SK-N-SH (cell line): ENCODE data around the gene THSD4. TPM values are rescaled to one million over a fixed set of nuclear protein-coding genes. Genes with fewer than 3 reads are reported as not detected.
A peak's percentile ranks its signal among the peaks of the same experiment; 100 is the strongest.

ENCODE experiments used
- CTCF ChIA-PET: fragments of 300-600, 350-600 bp; formaldehyde crosslinking; extraction: SDS; loops from one replicate; lab custom pipeline; 2021; lab: Yijun Ruan, JAX
- POLR2A ChIA-PET: fragments of 350-600 bp; sonication (Branson Sonifier 250); formaldehyde crosslinking; extraction: SDS; loops from one replicate; lab custom pipeline; 2020; ENCODE audit warnings: antibody characterized with exemption, inconsistent platforms; lab: Yijun Ruan, JAX
- DNase-seq: peaks from one replicate; pipeline ENCODE4 v3.0.0; 2012
- H2AFZ ChIP-seq: fragments of 200-600 bp; sonication (generic); 2 replicates; pipeline ENCODE4 v1.8.1; 2016; ENCODE audit warnings: antibody characterized with exemption, mild to moderate bottlenecking, low read depth
- H3F3A ChIP-seq: fragments of 200-600 bp; sonication (generic); replicated peaks from 2 replicates; pipeline ENCODE3; 2016; ENCODE audit warnings: antibody characterized with exemption, mild to moderate bottlenecking; ENCODE audit not compliant: insufficient read depth
- H3K27ac ChIP-seq, 2 experiments: fragments of 200-500 bp in 1 of 2; fragments of 200-600 bp in 1 of 2; sonication (Bioruptor generic) in 1 of 2; sonication (generic), shearing (Covaris generic) in 1 of 2; 2 replicates each; pipeline versions ENCODE4 v1.5.1 to v1.6.1; 2014 to 2016; ENCODE audit warnings: low read depth in 2 of 2, inconsistent platforms in 1 of 2, low read length in 1 of 2, mild to moderate bottlenecking in 1 of 2, mixed read lengths in 1 of 2
- H3K27me3 ChIP-seq: fragments of 200-600 bp; sonication (generic), shearing (Covaris generic); 2 replicates; pipeline ENCODE4 v1.6.1; 2016; ENCODE audit warnings: mixed run types; ENCODE audit not compliant: insufficient read depth
- H3K36me3 ChIP-seq, 2 experiments: fragments of 200-500 bp in 1 of 2; fragments of 200-600 bp in 1 of 2; sonication (Bioruptor generic) in 1 of 2; sonication (generic) in 1 of 2; replicated peaks in 1 of 2; 2 replicates each; pipeline versions ENCODE3 to v1.5.1; 2014 to 2016; ENCODE audit warnings: low read length in 1 of 2, mild to moderate bottlenecking in 1 of 2; ENCODE audit not compliant: insufficient read depth in 2 of 2, control insufficient read depth in 1 of 2
- H3K4me1 ChIP-seq, 2 experiments: fragments of 200-500 bp in 1 of 2; fragments of 200-600 bp in 1 of 2; sonication (Bioruptor generic) in 1 of 2; sonication (generic), shearing (Covaris generic) in 1 of 2; 2 replicates each; pipeline versions ENCODE4 v1.5.1 to v1.6.1; 2014 to 2016; ENCODE audit warnings: low read depth in 1 of 2, low read length in 1 of 2, mixed run types in 1 of 2; ENCODE audit not compliant: insufficient read depth in 2 of 2, control insufficient read depth in 1 of 2
- H3K4me2 ChIP-seq: fragments of 200-600 bp; sonication (generic), shearing (Covaris generic); 2 replicates; pipeline ENCODE4 v1.6.1; 2017; ENCODE audit warnings: mixed run types
- H3K4me3 ChIP-seq, 2 experiments: fragments of 200-500 bp in 1 of 2; fragments of 200-600 bp in 1 of 2; sonication (Bioruptor generic) in 1 of 2; sonication (generic), shearing (Covaris generic) in 1 of 2; 2 replicates each; pipeline versions ENCODE4 v1.5.1 to v1.8.1; 2014 to 2016; ENCODE audit warnings: low read depth in 2 of 2, inconsistent platforms in 1 of 2, low read length in 1 of 2, mild to moderate bottlenecking in 1 of 2, mixed read lengths in 1 of 2, moderate library complexity in 1 of 2
- H3K79me2 ChIP-seq: fragments of 200-600 bp; sonication (generic); 2 replicates; pipeline ENCODE4 v1.8.1; 2017; ENCODE audit warnings: mild to moderate bottlenecking; ENCODE audit not compliant: insufficient read depth
- H3K9ac ChIP-seq: fragments of 200-600 bp; sonication (generic); 2 replicates; pipeline ENCODE4 v1.6.1; 2017; ENCODE audit warnings: mixed run types
- H3K9me2 ChIP-seq: fragments of 200-600 bp; sonication (generic); 2 replicates; pipeline ENCODE4 v1.6.1; 2017; ENCODE audit warnings: mixed run types
- H3K9me3 ChIP-seq: fragments of 200-600 bp; sonication (generic); 2 replicates; pipeline ENCODE4 v1.6.1; 2017; ENCODE audit warnings: mixed run types, mild to moderate bottlenecking, moderate library complexity
- H4K20me1 ChIP-seq: fragments of 200-600 bp; sonication (generic); 2 replicates; pipeline ENCODE4 v1.6.1; 2017; ENCODE audit warnings: mild to moderate bottlenecking, mixed run types; ENCODE audit not compliant: insufficient read depth
- ELF1 ChIP-seq: IDR thresholded peaks from 2 replicates; pipeline ENCODE4 v1.4.0; 2012
- EP300 ChIP-seq, 2 experiments: IDR thresholded peaks; 2 replicates each; pipeline versions ENCODE4 v1.4.0 to v1.6.1; 2012; ENCODE audit warnings: borderline replicate concordance in 1 of 2, low read depth in 1 of 2, low read length in 1 of 2
- FOSL2 ChIP-seq: IDR thresholded peaks from 2 replicates; pipeline ENCODE4 v1.4.0; 2012; ENCODE audit warnings: low read depth, mild to moderate bottlenecking, moderate library complexity, borderline replicate concordance
- GATA2 ChIP-seq: sonication (generic); formaldehyde crosslinking; IDR thresholded peaks from 2 replicates; pipeline ENCODE4 v1.5.0; 2020; ENCODE audit warnings: mild to moderate bottlenecking, missing genetic modification reagents
- NFIC ChIP-seq: IDR thresholded peaks from 2 replicates; pipeline ENCODE4 v1.4.0; 2012; ENCODE audit warnings: borderline replicate concordance
- NRF1 ChIP-seq: IDR thresholded peaks from 2 replicates; pipeline ENCODE4 v1.6.1; 2012; ENCODE audit warnings: low read depth, mild to moderate bottlenecking, low read length
- POLR2AphosphoS5 ChIP-seq: IDR thresholded peaks from 2 replicates; pipeline ENCODE4 v1.6.1; 2012; ENCODE audit warnings: low read depth, low read length
- RCOR1 ChIP-seq: fragments of 150-350 bp; IDR thresholded peaks from 2 replicates; pipeline ENCODE4 v1.6.1; 2017; ENCODE audit warnings: antibody characterized with exemption, low read length
- RXRA ChIP-seq: IDR thresholded peaks from 2 replicates; pipeline ENCODE4 v1.4.0; 2012; ENCODE audit warnings: low read depth, mild to moderate bottlenecking, borderline replicate concordance
- TAF1 ChIP-seq: IDR thresholded peaks from 2 replicates; pipeline ENCODE4 v1.6.1; 2012; ENCODE audit warnings: low read depth, mild to moderate bottlenecking, low read length, moderate library complexity, borderline replicate concordance
- TEAD4 ChIP-seq: IDR thresholded peaks from 2 replicates; pipeline ENCODE4 v1.4.0; 2012; ENCODE audit warnings: mild to moderate bottlenecking, borderline replicate concordance; ENCODE audit not compliant: insufficient read depth
- WGBS: methylation state at CpG from one replicate; pipeline ENCODE4 v1.1.6; 2017; ENCODE audit warnings: low lambda C conversion rate; 5-methylcytosine and 5-hydroxymethylcytosine counted together
- polyA plus RNA-seq, 3 experiments: library from polyadenylated mRNA; depleted of rRNA; stranded (reverse); fragments of >200 nt; gene quantifications; 2 replicates each; pipeline ENCODE4 v1.2.3, GENCODE V29; 2012
- TF ChIP-seq, protein P1 (sequence below): IDR thresholded peaks from 2 replicates; pipeline ENCODE4 v1.4.0; 2012; ENCODE audit warnings: low read depth
- TF ChIP-seq, protein P2 (sequence below): IDR thresholded peaks from 2 replicates; pipeline ENCODE4 v1.4.0; 2012; ENCODE audit warnings: low read depth, borderline replicate concordance
- TF ChIP-seq, protein P3 (sequence below): fragments of 150-350 bp; IDR thresholded peaks from 2 replicates; pipeline ENCODE4 v1.6.1; 2017; ENCODE audit warnings: antibody characterized with exemption, low read length, low read depth, borderline replicate concordance
- TF ChIP-seq, protein P4 (sequence below): IDR thresholded peaks from 2 replicates; pipeline ENCODE4 v1.4.0; 2012; ENCODE audit warnings: low read depth, borderline replicate concordance
- TF ChIP-seq, protein P5 (sequence below): fragments of 200-600 bp; sonication (generic); IDR thresholded peaks from 2 replicates; pipeline ENCODE4 v1.6.1; 2017; ENCODE audit warnings: antibody characterized with exemption, mild to moderate bottlenecking, moderate library complexity

The THSD4 gene
- polyA plus RNA-seq, 1 of the 3 experiments (the other 2 are of a cell fraction): 79.1 TPM

DNA sequence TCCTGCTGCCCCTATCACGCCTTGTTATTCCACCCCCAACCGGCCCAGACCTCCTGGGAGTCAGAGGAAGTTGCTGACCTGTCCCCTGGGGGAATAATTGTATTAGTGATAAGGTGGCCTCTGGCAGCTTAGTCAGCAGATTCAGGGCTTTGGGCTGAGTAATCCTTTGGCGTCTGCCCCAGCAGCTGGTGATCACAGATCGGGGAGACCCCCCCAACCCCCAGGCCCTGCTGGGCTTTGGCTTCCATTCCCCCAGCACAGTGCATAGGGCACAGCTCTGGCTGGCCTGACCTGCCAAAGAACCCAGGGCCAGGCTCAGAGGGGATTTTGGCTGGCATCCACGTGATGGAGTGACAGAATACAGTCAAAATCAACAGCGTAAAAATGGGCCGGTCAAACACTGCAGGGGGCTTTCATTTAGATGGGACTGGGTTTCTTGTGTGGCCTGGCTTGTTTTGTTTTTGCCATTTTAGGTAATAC lies 691.2 kb downstream of the THSD4 start (continued):
- TF ChIP-seq, protein P1, sequence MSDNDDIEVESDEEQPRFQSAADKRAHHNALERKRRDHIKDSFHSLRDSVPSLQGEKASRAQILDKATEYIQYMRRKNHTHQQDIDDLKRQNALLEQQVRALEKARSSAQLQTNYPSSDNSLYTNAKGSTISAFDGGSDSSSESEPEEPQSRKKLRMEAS: peak; percentile 46; the same call in 1 of the 2 replicates
- TF ChIP-seq, protein P2, sequence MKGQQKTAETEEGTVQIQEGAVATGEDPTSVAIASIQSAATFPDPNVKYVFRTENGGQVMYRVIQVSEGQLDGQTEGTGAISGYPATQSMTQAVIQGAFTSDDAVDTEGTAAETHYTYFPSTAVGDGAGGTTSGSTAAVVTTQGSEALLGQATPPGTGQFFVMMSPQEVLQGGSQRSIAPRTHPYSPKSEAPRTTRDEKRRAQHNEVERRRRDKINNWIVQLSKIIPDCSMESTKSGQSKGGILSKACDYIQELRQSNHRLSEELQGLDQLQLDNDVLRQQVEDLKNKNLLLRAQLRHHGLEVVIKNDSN: no peak
- TF ChIP-seq TAF1: no peak
- 0 out of 2 replicates have a peak, but pooled peaks have one; percentile 37 for TF ChIP-seq TEAD4
- peak; percentile 48; the same call in 1 of the 2 replicates for TF ChIP-seq RXRA
- no peak for TF ChIP-seq GATA2
- no peak for TF ChIP-seq POLR2AphosphoS5
- TF ChIP-seq NRF1: no peak
- peak; percentile 79 for TF ChIP-seq NFIC
- TF ChIP-seq, protein P3, sequence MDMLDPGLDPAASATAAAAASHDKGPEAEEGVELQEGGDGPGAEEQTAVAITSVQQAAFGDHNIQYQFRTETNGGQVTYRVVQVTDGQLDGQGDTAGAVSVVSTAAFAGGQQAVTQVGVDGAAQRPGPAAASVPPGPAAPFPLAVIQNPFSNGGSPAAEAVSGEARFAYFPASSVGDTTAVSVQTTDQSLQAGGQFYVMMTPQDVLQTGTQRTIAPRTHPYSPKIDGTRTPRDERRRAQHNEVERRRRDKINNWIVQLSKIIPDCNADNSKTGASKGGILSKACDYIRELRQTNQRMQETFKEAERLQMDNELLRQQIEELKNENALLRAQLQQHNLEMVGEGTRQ: no peak
- TF ChIP-seq FOSL2: 0 out of 2 replicates have a peak, but pooled peaks have one; percentile 32
- TF ChIP-seq, protein P4, sequence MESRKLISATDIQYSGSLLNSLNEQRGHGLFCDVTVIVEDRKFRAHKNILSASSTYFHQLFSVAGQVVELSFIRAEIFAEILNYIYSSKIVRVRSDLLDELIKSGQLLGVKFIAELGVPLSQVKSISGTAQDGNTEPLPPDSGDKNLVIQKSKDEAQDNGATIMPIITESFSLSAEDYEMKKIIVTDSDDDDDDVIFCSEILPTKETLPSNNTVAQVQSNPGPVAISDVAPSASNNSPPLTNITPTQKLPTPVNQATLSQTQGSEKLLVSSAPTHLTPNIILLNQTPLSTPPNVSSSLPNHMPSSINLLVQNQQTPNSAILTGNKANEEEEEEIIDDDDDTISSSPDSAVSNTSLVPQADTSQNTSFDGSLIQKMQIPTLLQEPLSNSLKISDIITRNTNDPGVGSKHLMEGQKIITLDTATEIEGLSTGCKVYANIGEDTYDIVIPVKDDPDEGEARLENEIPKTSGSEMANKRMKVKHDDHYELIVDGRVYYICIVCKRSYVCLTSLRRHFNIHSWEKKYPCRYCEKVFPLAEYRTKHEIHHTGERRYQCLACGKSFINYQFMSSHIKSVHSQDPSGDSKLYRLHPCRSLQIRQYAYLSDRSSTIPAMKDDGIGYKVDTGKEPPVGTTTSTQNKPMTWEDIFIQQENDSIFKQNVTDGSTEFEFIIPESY: no peak
- no peak for TF ChIP-seq ELF1
- TF ChIP-seq EP300 (IDR thresholded peaks at IDR 0.05; ENCODE audit: borderline replicate concordance in 1 of 2, low read depth in 1 of 2, low read length in 1 of 2): peak; percentile 21 to 44; a peak in 2 of 4 replicates
- TF ChIP-seq RCOR1: peak; percentile 19; the same call in 1 of the 2 replicates

DNA sequence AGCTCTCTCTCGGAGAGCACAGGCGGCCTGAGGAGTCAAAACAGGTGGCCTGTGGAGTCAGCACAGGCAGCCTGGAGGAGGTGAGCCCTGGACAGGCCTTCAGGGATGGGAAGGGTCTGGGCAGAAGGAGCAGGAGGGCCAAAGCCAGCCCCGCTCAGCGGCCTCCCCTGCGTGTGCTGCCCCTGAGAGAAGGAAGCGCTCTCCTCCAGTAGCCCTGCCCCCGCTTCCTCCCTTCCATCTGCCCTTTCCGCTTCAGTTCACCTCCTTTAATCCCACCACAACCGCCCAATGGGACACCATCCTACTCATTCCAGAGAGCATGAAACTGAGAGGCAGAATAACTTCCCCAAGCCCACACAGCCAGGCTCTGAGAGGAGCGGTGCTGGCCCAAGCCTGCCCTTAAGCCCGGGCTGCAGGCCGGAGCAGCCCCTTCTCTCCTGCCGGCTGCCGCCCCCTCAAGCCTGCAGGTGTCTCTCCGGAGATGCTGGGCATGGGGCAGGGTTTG lies 691.9 kb downstream of the THSD4 start:
- Histone ChIP-seq H3K27me3 (no peaks in the 10 kb centered on the region), H2AFZ (no peak overlapping the region), H3K9ac (no peak overlapping the region), H3K9me2 (no peaks in the 10 kb centered on the region), H3K9me3 (no peaks in the 10 kb centered on the region), H3K4me2 (0 out of 2 replicates have a peak overlapping the region, but pooled peaks have one; percentile 3), H3F3A (peaks cover 3% of the 10 kb centered on the region), H3K4me3 (no peak overlapping the region), H4K20me1 (no peaks in the 10 kb centered on the region), H3K36me3 (no peaks in the 10 kb centered on the region), H3K27ac (no peak overlapping the region), H3K79me2 (no peaks in the 10 kb centered on the region), H3K4me1 (peaks cover 21 to 24% of the 10 kb centered on the region in 2 experiments; a peak in 3 of 4 replicates)
- no peak for TF ChIP-seq FOSL2
- TF ChIP-seq, protein P5, sequence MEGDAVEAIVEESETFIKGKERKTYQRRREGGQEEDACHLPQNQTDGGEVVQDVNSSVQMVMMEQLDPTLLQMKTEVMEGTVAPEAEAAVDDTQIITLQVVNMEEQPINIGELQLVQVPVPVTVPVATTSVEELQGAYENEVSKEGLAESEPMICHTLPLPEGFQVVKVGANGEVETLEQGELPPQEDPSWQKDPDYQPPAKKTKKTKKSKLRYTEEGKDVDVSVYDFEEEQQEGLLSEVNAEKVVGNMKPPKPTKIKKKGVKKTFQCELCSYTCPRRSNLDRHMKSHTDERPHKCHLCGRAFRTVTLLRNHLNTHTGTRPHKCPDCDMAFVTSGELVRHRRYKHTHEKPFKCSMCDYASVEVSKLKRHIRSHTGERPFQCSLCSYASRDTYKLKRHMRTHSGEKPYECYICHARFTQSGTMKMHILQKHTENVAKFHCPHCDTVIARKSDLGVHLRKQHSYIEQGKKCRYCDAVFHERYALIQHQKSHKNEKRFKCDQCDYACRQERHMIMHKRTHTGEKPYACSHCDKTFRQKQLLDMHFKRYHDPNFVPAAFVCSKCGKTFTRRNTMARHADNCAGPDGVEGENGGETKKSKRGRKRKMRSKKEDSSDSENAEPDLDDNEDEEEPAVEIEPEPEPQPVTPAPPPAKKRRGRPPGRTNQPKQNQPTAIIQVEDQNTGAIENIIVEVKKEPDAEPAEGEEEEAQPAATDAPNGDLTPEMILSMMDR: no peak
- 88% methylated on average over 15 of the region's 15 CpGs for WGBS
- DNase-seq: peak; percentile 29
- POLR2A ChIA-PET: no interaction called here
- CTCF ChIA-PET: interaction anchor here (0.6 to 5.2 kb wide), 5 partner anchors 27 to 349 kb away, joined by 3 to 25 read pairs (median 5); no protein-coding TSS in a partner anchor
